ENCODE data around the gene APOD. TPM values are rescaled to one million over a fixed set of nuclear protein-coding genes. Genes with fewer than 3 reads are reported as not detected.
"Not testable (repeated sequence)": the region's sequence is repeated elsewhere in the genome, so short reads cannot be mapped to it uniquely, and the experiment has no call there.

Gene APOD
- total RNA-seq, 2 donors from 2014 or later, result not detected

- not testable (repeated sequence) for H3K9me3 ChIP-seq (ENCODE audit: control insufficient read depth, low read length, poor library complexity, severe bottlenecking); H3K4me3 Mint-ChIP-seq; H3K27me3 Mint-ChIP-seq; DNase-seq; H3K27ac Mint-ChIP-seq; H3K36me3 Mint-ChIP-seq (ENCODE audit: low read depth); H3K4me1 Mint-ChIP-seq; ATAC-seq
Measured at GRCh38 chr3:195623217-195623965, 39.7 kb upstream of the APOD start.

- H3K4me1 Mint-ChIP-seq; H3K36me3 Mint-ChIP-seq (ENCODE audit: low read depth); H3K9me3 ChIP-seq (ENCODE audit: control insufficient read depth, low read length, poor library complexity, severe bottlenecking); H3K27ac Mint-ChIP-seq; ATAC-seq; H3K4me3 Mint-ChIP-seq; DNase-seq; H3K27me3 Mint-ChIP-seq: not testable (repeated sequence)
Measured at GRCh38 chr3:195622523-195623170, 38.9 kb upstream of the APOD start.

- H3K9me3 ChIP-seq (ENCODE audit: control insufficient read depth, low read length, poor library complexity, severe bottlenecking); H3K4me1 Mint-ChIP-seq; H3K36me3 Mint-ChIP-seq (ENCODE audit: low read depth); H3K4me3 Mint-ChIP-seq; H3K27ac Mint-ChIP-seq; ATAC-seq; H3K27me3 Mint-ChIP-seq; DNase-seq: not testable (repeated sequence)
Measured at GRCh38 chr3:195622012-195622411, 38.3 kb upstream of the APOD start.

GRCh38 chr3:195621095-195621494, 37.4 kb upstream of the APOD start:
- not testable (repeated sequence) for H3K4me1 Mint-ChIP-seq

GRCh38 chr3:195620476-195620875, 36.7 kb upstream of the APOD start:
- not testable (repeated sequence) for DNase-seq; H3K4me3 Mint-ChIP-seq; ATAC-seq; H3K36me3 Mint-ChIP-seq (ENCODE audit: low read depth); H3K9me3 ChIP-seq (ENCODE audit: control insufficient read depth, low read length, poor library complexity, severe bottlenecking); H3K27ac Mint-ChIP-seq; H3K4me1 Mint-ChIP-seq; H3K27me3 Mint-ChIP-seq

More at GRCh38 chr3:195621095-195621494, 37.4 kb upstream of the APOD start:
- not testable (repeated sequence) for H3K27ac Mint-ChIP-seq; H3K9me3 ChIP-seq (ENCODE audit: control insufficient read depth, low read length, poor library complexity, severe bottlenecking); H3K27me3 Mint-ChIP-seq; DNase-seq; ATAC-seq; H3K36me3 Mint-ChIP-seq (ENCODE audit: low read depth); H3K4me3 Mint-ChIP-seq

DNA sequence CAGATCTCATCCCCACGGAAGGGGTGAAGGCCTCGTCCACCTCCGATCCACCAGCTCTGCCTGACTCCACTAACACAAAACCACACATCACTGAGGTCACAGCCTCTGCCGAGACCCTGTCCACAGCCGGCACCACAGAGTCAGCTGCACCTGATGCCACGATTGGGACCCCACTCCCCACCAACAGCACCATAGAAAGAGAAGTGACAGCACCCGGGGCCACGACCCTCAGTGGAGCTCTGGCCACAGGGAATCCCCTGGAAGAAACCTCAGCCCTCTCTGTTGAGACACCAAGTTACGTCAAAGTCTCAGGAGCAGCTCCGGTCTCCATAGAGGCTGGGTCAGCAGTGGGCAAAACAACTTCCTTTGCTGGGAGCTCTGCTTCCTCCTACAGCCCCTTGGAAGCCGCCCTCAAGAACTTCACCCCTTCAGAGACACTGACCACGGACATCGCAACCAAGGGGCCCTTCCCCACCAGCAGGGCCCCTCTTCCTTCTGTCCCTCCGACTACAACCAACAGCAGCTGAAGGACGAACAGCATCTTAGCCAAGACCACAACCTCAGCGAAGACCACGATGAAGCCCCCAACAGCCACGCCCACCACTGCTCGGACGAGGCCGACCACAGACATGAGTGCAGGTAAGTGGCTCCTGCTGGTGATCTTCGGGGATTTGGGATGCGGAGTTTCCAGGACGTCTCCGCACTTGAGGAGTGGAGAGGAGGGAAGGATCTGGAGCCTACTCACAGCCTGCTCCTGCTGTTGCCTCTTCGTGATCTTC, 36.0 kb upstream of the APOD start:
- not testable (repeated sequence) for H3K27me3 Mint-ChIP-seq; DNase-seq; H3K4me1 Mint-ChIP-seq; H3K4me3 Mint-ChIP-seq; H3K9me3 ChIP-seq (ENCODE audit: control insufficient read depth, low read length, poor library complexity, severe bottlenecking); H3K36me3 Mint-ChIP-seq (ENCODE audit: low read depth); H3K27ac Mint-ChIP-seq; ATAC-seq

GRCh38 chr3:195617784-195618659, 34.3 kb upstream of the APOD start:
- H3K27ac Mint-ChIP-seq; H3K4me3 Mint-ChIP-seq; H3K9me3 ChIP-seq (ENCODE audit: control insufficient read depth, low read length, poor library complexity, severe bottlenecking); H3K36me3 Mint-ChIP-seq (ENCODE audit: low read depth); H3K27me3 Mint-ChIP-seq; ATAC-seq; DNase-seq: not testable (repeated sequence)
- H3K4me1 Mint-ChIP-seq, result peaks cover 11% of the 10 kb centered on the region

DNA sequence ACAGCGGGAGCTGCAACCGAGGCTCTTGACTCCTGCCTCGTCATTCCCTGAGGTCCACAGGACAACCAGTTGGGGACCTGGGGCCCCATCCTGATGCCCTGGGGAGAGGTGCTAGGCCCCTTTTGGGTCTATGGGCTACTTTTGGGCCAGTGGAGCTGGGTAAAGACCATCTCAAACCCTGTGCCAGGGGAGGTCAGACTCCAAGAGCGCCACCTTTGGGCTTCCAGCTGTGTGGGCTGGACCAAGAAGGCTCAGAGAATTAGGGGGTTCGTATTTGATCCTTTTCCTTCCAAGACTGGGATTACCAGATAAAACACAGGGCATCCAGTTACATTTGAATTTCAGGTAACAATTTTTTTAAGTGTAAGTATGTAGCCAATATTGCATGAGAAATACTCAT, 33.4 kb upstream of the APOD start:
- not testable (repeated sequence) for H3K9me3 ChIP-seq (ENCODE audit: control insufficient read depth, low read length, poor library complexity, severe bottlenecking); H3K36me3 Mint-ChIP-seq (ENCODE audit: low read depth); H3K27ac Mint-ChIP-seq; H3K27me3 Mint-ChIP-seq; H3K4me3 Mint-ChIP-seq; ATAC-seq; DNase-seq
- H3K4me1 Mint-ChIP-seq, result peaks cover 16% of the 10 kb centered on the region

DNA sequence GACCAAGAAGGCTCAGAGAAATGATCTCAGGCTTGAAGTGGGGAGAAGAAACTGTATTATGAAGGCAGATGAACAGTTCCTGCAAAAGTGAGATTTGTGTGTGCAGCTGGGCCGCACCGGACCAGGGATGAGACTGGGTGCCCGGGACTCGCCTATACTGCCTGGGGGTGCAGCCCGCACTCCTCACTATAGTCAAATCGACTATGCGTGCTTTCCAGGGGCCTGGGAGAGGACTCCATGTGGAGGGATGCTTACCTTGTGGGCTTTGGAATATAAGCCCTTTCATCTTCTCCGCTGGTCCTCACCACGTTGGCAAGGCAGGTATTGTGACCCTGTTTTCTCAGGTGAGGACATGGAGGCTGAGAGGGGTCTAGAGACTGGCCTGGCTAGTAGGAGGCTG, 32.9 kb upstream of the APOD start:
- DNase-seq (no peak), ATAC-seq (no peak)
- no peaks in the 10 kb centered on the region for H3K9me3 ChIP-seq (ENCODE audit: control insufficient read depth, low read length, poor library complexity, severe bottlenecking)
- Mint-ChIP-seq H3K27ac (no peak overlapping the region), H3K4me3 (no peak overlapping the region), H3K4me1 (peaks cover 16% of the 10 kb centered on the region), H3K27me3 (no peaks in the 10 kb centered on the region), H3K36me3 (ENCODE audit: low read depth) (no peaks in the 10 kb centered on the region)

DNA sequence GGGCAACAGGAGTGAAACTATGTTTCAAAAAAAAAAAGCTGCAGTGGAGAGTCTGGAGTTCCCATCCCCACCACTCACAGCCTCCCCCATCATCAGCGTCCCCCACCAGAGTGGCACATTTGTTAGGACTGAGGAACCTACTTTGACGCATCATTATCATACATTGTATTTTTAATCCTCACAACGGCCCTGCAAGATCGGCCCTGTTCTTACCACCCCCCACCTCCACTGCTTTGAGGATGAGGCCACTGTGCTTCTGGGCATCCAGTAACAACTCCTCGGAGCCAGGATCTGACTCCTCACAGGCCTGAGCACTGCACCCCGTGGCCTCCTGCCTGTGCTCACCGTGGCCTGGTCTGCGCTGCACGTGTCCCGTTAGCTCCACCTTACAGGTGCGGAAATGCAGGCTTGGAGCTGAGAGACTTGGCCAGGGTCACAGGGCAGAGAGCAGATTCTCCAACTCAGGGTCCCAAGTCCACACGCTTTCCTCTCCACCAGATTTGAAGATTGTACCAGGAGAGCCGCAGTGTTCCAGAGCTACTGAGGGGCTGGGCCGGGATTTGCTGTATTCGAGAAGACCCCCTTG, 32.3 kb upstream of the APOD start:
- not testable (repeated sequence) for H3K9me3 ChIP-seq (ENCODE audit: control insufficient read depth, low read length, poor library complexity, severe bottlenecking); H3K4me3 Mint-ChIP-seq; ATAC-seq; H3K27ac Mint-ChIP-seq; DNase-seq; H3K36me3 Mint-ChIP-seq (ENCODE audit: low read depth); H3K27me3 Mint-ChIP-seq
- H3K4me1 Mint-ChIP-seq, result peaks cover 16% of the 10 kb centered on the region

DNA sequence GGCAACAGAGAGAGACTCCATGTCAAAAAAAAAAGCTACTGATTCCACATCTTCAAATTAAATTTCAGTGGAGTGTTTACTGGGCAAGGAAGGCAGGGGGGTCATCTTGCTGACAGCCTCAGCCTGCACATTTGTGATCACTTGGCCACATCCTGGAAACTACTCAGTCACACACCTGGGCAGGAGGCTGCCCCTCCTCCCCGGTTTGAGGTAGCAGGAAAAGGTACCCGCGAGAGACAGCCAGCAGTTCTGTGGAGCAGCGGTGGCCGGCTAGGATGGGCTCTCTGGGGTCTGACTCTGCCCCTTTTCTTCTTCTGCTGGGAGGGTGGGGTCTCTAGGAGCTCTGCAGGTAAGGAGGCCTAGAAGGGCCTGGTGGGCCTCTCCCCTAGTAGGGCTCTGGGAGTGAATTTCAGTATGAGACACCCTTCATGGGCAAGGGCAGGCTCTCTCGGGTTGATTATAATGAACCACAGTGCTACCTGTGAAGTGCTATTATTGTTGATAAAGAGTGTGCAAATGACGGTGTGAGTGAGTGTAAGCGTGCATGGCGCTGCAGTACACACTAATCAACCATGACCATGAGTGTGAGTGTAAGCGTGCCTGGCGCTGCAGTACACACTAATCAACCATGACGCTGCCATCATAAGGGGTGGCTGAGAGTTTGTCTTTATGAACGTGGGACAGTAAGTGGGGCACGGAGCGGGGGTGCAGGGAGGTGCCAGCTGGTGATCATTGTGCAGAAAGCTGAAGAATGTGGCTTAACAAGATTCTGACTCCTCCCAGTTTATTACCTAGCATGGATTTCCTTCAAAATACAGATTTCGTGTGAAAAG, 31.1 kb upstream of the APOD start:
- H3K9me3 ChIP-seq (ENCODE audit: control insufficient read depth, low read length, poor library complexity, severe bottlenecking); H3K36me3 Mint-ChIP-seq (ENCODE audit: low read depth); DNase-seq; H3K4me3 Mint-ChIP-seq; H3K27me3 Mint-ChIP-seq: not testable (repeated sequence)
- peak; percentile 55 for ATAC-seq
- Mint-ChIP-seq H3K27ac (peak overlapping the region; percentile 54), H3K4me1 (peaks cover 20% of the 10 kb centered on the region)
